Left ventricle myocardium superior (tissue), 1 donor: Measurements from ENCODE around the gene MRAP2. TPM values are rescaled to one million over a fixed set of nuclear protein-coding genes. Genes with fewer than 3 reads are reported as not detected.
A peak's percentile ranks its signal among the peaks of the same experiment; 100 is the strongest.

ENCODE experiments used
- ATAC-seq: fragments of 200-7000 bp; cut with Tn5 transposase; one replicate; pipeline ENCODE4 v1.9.1; 2020; ENCODE audit warnings: mild to moderate bottlenecking, moderate library complexity
- DNase-seq: peaks from one replicate; pipeline ENCODE4 v3.0.0-alpha.2; 2020
- intact Hi-C: fragments of 100-400 bp; cut with micrococcal nuclease; formaldehyde crosslinking; loops from one replicate; pipeline ENCODE4 v1.11.0; 2022
- long read RNA-seq: library from polyadenylated mRNA; unstranded; transcript quantifications from one replicate; pipeline ENCODE4 v2.0.0, GENCODE V29; 2021
- total RNA-seq: library from RNA; stranded (reverse); fragmentation: NEBNext Ultra II Directional; extraction: Animal tissue kit (Norgen Biotek cat#: 25700); gene quantifications from one replicate; pipeline ENCODE4 v1.2.1, GENCODE V29; 2021
- donor health status: DM: no; HTN: yes; CAD: no; lungs with severe emphysema.

MRAP2 gene, protein sequence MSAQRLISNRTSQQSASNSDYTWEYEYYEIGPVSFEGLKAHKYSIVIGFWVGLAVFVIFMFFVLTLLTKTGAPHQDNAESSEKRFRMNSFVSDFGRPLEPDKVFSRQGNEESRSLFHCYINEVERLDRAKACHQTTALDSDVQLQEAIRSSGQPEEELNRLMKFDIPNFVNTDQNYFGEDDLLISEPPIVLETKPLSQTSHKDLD
- total RNA-seq: not detected
- long read RNA-seq: 0 reads

- intact Hi-C loops: no loop called here
- peak; percentile 55 for DNase-seq
- peak; percentile 82 for ATAC-seq
Observed at GRCh38 chr6:84033523-84034451, at the start of gene MRAP2. TSS of gene MRAP2 (plus strand) at chr6:84033772. CDS start at chr6:84055319, 21,547 bp downstream.

GRCh38 chr6:83984411-83984810 is 49.2 kb upstream of the MRAP2 start:
- DNase-seq (no peak), ATAC-seq (no peak)

DNA sequence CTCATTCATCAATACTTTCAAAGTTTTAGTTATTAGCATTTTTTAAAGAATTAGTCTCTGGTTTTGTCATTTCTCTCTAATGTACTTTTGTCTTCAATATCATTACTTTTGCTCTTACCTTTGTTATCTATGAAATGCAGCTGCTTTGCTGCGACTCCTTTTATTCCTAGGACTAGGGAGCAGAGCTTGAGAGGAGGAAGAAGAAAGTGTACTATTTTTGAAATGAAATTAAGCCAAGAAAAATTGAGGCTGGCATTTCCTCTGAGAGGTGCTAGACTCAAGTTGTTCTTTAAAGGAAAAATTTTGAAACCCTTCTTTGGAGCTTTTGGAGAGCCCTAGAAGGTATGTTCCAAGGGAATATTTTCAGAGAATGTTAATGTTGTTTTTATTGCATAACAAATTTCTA is 48.3 kb upstream of the MRAP2 start:
- ATAC-seq: no peak
- intact Hi-C loops: no loop called here
- DNase-seq: no peak

More at GRCh38 chr6:83984411-83984810, 49.2 kb upstream of the MRAP2 start:
- intact Hi-C loops: no loop called here

DNA sequence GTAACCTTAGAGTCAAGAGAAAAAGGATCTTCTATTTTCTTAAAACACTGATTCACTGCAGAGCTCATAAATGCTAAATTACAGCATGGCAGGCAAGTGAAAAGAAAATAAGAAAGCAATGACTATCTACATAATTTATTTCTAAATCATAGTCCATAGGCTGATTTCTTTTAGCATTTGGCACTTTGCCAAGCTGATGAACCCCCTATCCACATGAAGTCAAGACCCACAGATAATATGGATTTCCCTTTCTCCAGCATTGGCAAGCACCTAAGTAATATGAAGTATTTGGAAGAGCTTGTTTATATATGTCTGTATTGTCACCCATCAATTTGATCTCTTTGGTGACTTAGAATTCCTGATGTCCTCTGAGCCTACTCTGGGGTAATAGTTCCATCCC is 47.9 kb upstream of the MRAP2 start:
- ATAC-seq (no peak), DNase-seq (no peak)
- intact Hi-C loops: no loop called here

GRCh38 chr6:83998021-83998584 is 35.5 kb upstream of the MRAP2 start:
- no peak for DNase-seq
- intact Hi-C loops: no loop called here
- no peak for ATAC-seq

GRCh38 chr6:84001119-84001518 is 32.5 kb upstream of the MRAP2 start:
- DNase-seq (no peak), ATAC-seq (no peak)
- intact Hi-C loops: no loop called here

- no peak for ATAC-seq
- intact Hi-C loops: no loop called here
- no peak for DNase-seq
Observed at GRCh38 chr6:84002226-84002625, 31.3 kb upstream of the MRAP2 start.

GRCh38 chr6:84003131-84003530 is 30.4 kb upstream of the MRAP2 start:
- intact Hi-C loops: no loop called here
- DNase-seq: no peak
- no peak for ATAC-seq

GRCh38 chr6:84003654-84004053 is 29.9 kb upstream of the MRAP2 start:
- ATAC-seq (no peak), DNase-seq (no peak)
- intact Hi-C loops: no loop called here

DNA sequence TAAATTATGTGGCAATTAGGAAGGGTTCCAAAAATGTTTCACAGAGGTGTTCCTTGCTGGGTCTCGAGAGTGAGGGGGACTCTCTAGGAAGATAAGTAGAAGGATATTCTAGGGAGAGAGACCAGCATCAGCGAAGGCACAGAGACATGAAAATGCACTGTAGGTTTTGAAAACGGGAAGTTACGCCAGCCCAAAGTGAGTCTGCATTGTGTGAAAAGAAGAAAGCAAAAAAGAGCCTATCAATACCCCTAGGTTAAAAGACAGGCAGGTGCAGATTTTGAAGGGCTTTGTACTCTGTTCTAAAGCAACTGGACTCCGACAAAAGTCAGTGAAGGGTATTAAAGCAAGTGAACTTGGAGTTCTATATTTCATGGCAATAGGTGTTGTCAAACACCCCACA is 25.7 kb upstream of the MRAP2 start:
- DNase-seq (no peak), ATAC-seq (no peak)
- intact Hi-C loops: no loop called here

DNA sequence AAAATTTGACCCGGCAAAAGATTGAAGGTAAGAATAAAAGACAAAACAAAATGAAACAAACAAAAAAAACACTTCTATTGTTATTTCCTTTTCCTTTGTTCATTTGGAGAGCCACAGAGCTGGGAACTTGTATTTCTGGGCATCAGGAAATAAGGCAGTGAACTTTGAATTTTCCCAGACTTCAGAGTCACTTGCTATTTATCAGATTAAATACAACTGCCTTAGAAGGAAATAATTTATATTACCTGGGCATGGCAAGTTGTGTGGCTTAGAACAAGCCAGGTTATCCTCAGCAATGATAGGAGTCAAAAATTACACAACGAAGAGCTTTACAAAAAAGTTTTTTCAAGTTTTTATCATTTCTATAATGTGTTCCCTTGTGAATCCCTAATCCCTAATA is 20.2 kb upstream of the MRAP2 start:
- DNase-seq (no peak), ATAC-seq (no peak)
- intact Hi-C loops: no loop called here

DNA sequence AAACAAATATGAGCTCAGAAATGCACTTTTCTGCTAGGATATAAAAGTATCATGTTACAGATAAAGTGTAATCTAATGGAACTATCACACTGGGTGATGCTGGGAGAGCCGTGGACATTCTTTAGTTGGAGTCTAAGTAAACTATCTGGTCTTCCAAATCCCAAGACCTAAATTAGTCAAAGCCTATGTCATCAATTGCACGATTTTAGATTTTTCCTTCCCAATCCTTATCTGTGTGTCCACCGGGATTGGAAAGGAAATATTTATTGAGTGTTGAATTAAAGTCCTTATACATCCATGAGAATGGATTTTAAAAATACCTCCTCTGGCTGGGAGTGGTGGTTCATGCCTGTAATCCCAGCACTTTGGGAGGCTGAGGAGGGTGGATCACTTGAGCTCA is 19.6 kb upstream of the MRAP2 start:
- DNase-seq (no peak), ATAC-seq (no peak)
- intact Hi-C loops: no loop called here

DNA sequence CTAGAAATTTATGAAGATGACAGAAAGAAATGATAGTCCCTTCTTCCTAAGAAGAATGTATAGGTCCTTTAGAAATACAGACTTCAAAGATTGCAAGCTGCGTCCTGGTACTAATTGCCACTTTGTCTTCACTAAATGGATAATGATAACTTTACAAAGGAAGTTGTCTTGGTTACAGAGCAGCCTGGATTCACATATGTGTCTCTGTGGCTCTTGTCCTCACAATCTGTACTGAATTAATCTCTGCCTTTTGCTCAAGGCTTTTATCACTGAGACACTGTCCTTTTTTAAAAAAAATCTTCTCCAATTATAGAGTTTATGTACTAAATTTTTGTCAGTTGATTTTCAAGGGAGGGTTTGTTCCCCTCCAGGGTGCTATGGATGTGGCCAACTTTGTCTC is 17.5 kb upstream of the MRAP2 start:
- ATAC-seq (no peak), DNase-seq (no peak)
- intact Hi-C loops: no loop called here

DNA sequence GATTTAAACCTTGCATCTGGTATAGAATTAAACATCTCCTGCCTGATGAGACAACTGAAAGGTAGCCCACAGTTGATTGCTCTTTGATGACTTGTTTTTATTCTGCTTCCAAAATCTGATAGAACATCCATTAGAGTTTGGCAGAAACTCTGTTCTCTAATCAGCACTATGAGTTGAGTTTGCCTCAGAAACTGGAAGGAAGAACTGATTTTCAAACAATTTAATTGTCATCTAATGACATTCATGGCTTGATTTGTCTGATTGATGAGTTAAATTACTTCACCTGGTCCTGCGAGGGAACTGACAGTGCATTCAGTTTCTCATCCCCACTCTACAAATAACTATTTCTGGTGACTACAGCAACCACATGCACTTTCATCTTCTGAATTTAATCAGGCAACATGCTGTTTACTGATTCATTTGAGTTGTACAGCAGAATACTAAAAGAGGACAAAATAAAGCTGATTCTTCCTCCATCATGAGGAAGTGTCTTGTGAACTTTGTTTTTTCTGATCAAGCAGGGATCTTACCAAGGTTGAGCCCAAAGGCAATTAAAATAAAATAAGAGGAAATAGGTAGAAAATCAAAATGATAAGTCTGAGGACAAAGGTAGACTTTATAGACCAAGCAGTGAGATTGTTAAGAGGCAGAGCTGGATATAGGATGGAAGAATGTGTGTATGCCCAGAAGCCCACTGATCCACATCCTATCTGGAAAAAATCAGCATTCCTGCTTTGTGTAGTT is 15.7 kb upstream of the MRAP2 start:
- intact Hi-C loops: no loop called here
- DNase-seq (no peak), ATAC-seq (no peak)

DNA sequence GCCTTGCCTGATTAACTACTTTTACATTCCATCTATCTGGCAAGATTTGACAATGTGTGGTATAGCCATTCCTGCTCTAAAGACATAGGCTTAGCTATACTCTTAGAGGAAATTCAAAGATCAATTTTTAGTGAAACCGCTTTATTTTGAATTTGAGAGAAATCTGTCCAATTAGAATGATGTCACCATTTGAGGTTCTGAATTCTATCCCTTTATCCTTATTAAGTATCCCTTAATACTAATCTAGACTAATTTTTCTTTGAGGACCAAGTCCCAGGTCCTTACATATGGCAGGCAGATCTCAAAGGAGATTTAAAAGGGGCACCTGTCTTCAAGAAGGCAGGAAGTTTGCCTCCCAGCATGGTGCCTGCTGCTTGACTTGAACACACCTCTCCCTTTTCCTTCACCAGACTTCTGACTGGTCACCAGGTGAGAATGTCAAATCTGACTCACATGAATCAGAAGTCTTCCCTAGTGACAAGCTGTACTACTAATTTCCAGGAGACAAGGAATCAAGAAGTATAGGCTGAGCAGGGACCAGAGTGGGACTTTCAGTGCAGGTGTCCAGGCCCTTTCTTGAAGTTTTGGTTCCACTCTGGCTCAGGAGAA is 15.0 kb upstream of the MRAP2 start:
- DNase-seq (no peak), ATAC-seq (no peak)
- intact Hi-C loops: no loop called here

DNA sequence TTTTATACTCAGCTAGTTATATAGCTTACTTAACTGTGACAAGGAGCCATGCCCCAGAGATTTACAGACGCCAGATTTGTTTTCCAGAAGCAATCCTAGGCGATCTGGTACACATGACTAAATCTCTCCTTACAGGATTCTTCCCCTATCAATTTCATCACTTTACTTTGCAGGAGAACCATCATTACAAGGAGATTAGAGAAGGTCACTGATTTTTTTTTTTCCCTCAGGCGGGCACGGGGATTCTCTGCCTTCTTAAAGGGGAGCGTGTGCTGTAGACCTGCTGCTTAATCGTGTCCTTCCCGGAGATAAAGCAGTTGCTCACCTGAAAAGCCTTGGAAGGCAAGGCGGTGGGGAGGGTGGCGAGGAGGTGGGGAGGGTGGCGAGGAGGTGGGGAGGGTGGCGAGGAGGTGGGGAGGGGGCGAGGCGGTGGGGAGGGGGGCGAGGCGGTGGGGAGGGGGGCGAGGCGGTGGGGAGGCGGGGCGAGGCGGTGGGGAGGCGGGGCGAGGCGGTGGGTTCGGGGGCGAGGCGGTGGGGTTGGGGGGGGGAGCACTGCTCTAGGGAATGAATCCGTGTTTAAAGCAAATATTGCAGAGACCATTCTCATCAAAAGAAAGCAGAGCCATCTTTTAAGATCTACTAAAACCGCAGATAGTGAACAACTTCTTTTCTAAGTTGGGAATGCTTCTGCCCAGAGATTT is 14.3 kb upstream of the MRAP2 start:
- ATAC-seq (no peak), DNase-seq (no peak)
- intact Hi-C loops: no loop called here

DNA sequence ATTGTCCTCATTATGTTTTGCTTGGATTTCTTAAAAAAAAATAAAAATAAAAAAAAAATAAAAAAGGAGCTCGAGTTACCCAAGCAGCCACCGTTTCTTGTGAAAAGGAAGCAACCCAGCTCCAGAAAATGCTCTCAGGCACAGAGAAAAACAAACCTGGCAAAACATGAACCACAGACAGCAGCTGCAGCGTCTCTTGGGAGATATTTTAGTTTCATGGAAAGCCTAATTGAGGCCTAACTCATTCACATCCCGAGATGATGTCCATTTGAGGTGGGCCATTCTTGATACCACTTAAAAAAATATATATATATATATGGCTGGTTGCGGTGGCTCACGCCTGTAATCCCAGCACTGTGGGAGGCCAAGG is 13.7 kb upstream of the MRAP2 start:
- ATAC-seq: no peak
- DNase-seq: no peak
- intact Hi-C loops: no loop called here

- DNase-seq: no peak
- no peak for ATAC-seq
- intact Hi-C loops: no loop called here
Observed at GRCh38 chr6:84021625-84022024, 11.9 kb upstream of the MRAP2 start.

DNA sequence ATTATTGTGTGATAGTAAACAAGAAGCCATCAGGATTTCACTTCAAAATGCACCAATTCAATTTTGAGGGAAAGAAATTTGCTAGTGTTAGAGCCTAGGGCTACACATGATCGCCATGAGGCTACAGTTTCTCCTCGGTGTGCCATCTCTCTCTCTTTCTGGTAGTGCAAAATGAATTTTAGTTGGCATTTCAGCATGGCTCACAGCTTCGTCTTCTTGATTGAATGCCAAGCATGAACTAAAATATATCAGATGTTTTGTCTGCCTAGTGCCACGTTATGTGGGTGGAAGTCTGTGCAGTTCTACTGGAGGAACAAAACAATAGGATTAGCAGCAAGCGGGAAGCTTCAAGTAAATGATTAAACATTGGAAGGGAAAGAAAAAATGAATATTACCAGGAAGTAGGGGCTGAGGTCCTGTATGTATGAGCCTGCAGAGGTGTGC is 6.8 kb upstream of the MRAP2 start:
- no peak for ATAC-seq
- no peak for DNase-seq
- intact Hi-C loops: no loop called here
